Natural killer cell (primary cell): ENCODE results near the gene VPS72. TPM values are rescaled to one million over a fixed set of nuclear protein-coding genes. Genes with fewer than 3 reads are reported as not detected.

Experiments used
- ATAC-seq, 3 donors: fragments of 150-1000 bp in 2 of 3; fragments of 200-7000 bp in 1 of 3; cut with Tn5 transposase; 1 replicate in 1 of 3; 2 replicates in 2 of 3; pipeline ENCODE4 v1.10.0; 2021; ENCODE audit warnings: mild to moderate bottlenecking in 2 of 3, moderate library complexity in 2 of 3
- DNase-seq, 2 donors: peaks; one replicate each; pipeline versions ENCODE4 v3.0.0 to v3.0.0-alpha.2; 2013 to 2021; ENCODE audit warnings: mixed read lengths in 1 of 2
- H3K27ac ChIP-seq: one replicate; pipeline ENCODE4 v1.5.1; 2013; ENCODE audit warnings: mild to moderate bottlenecking, low read length
- H3K27me3 ChIP-seq: one replicate; pipeline ENCODE4 v1.6.1; 2013; ENCODE audit warnings: low read length; ENCODE audit not compliant: control insufficient read depth, insufficient read depth
- H3K36me3 ChIP-seq: one replicate; pipeline ENCODE4 v1.6.1; 2013; ENCODE audit warnings: low read length; ENCODE audit not compliant: control insufficient read depth, insufficient read depth
- H3K4me1 ChIP-seq: one replicate; pipeline ENCODE4 v1.6.1; 2013; ENCODE audit warnings: low read length; ENCODE audit not compliant: control insufficient read depth, insufficient read depth
- H3K4me3 ChIP-seq: one replicate; pipeline ENCODE4 v1.5.1; 2013; ENCODE audit warnings: low read length
- H3K9me3 ChIP-seq: one replicate; pipeline ENCODE4 v1.6.1; 2013; ENCODE audit warnings: low read length; ENCODE audit not compliant: control insufficient read depth, insufficient read depth
- H3K27ac Mint-ChIP-seq, 2 donors: one replicate each; pipeline ENCODE4 v1.8.0; 2022; ENCODE audit warnings: mild to moderate bottlenecking in 2 of 2, mixed read lengths in 2 of 2, moderate library complexity in 1 of 2
- H3K27me3 Mint-ChIP-seq, 2 donors: one replicate each; pipeline ENCODE4 v1.8.0; 2022; ENCODE audit warnings: low read depth in 2 of 2, mixed read lengths in 2 of 2
- H3K36me3 Mint-ChIP-seq: one replicate; pipeline ENCODE4 v1.8.0; 2022; ENCODE audit warnings: mixed read lengths
- H3K4me1 Mint-ChIP-seq, 2 donors: one replicate each; pipeline ENCODE4 v1.8.0; 2022; ENCODE audit warnings: mixed read lengths in 2 of 2
- H3K4me3 Mint-ChIP-seq: one replicate; pipeline ENCODE4 v1.8.0; 2022; ENCODE audit warnings: mild to moderate bottlenecking, moderate library complexity, mixed read lengths
- H3K9me3 Mint-ChIP-seq, 2 donors: one replicate each; pipeline ENCODE4 v1.8.0; 2022; ENCODE audit warnings: mixed read lengths in 2 of 2
- CTCF ChIP-seq: fragments of 200-600 bp; IDR thresholded peaks from one replicate; pipeline ENCODE4 v1.8.0; 2022; ENCODE audit warnings: antibody characterized with exemption
- WGBS: methylation state at CpG from one replicate; pipeline ENCODE4 v1.1.7; 2013; ENCODE audit warnings: missing lambda C conversion rate; ENCODE audit not compliant: insufficient coverage; 5-methylcytosine and 5-hydroxymethylcytosine counted together
- intact Hi-C: fragments of 100-400 bp; cut with micrococcal nuclease; formaldehyde crosslinking; loops from one replicate; pipeline ENCODE4 v1.14.2; 2022
- total RNA-seq, 4 donors: library from RNA; stranded (reverse); fragments of 120-200 nt in 1 of 4; gene quantifications; one replicate each; pipeline versions ENCODE4 v1.2.3 to v1.2.4, GENCODE V29; 2013 to 2022

The VPS72 gene
- total RNA-seq, 3 donors from 2014 or later (not counting 1 experiment from before 2014, with no cell fraction given), result 26.2 to 45.1 (median 44.8) TPM

GRCh38 chr1:151157067-151157531, 32.9 kb downstream of the VPS72 start:
- Mint-ChIP-seq H3K27ac (peak overlapping the region; percentile 89 to 96), H3K36me3 (no peaks in the 10 kb centered on the region), H3K4me3 (peak overlapping the region; percentile 96), H3K9me3 (no peaks in the 10 kb centered on the region), H3K4me1 (peaks cover 39 to 53% of the 10 kb centered on the region in 2 donors), H3K27me3 (no peaks in the 10 kb centered on the region)
- peak in 1 of 2 donors; percentile 78 for DNase-seq
- peak; percentile 14 to 50 (median 18) for ATAC-seq
- Histone ChIP-seq H3K36me3 (peaks cover 15% of the 10 kb centered on the region), H3K27ac (peak overlapping the region; percentile 68), H3K27me3 (no peaks in the 10 kb centered on the region), H3K9me3 (no peaks in the 10 kb centered on the region), H3K4me3 (peak overlapping the region; percentile 76), H3K4me1 (peaks cover 49% of the 10 kb centered on the region)
- no peak for TF ChIP-seq CTCF
- intact Hi-C loops, result loop anchor here (5.0 kb wide), 2 partner anchors 180 to 595 kb away; no protein-coding TSS in a partner anchor
- 0% methylated on average over 6 of the region's 6 CpGs for WGBS

- Mint-ChIP-seq H3K27ac (peak within 1 kb of the TSS; percentile 89 to 96), H3K4me1 (peaks cover 39 to 47% of the 10 kb centered on the region in 2 donors), H3K9me3 (no peaks in the 10 kb centered on the region), H3K4me3 (peak within 1 kb of the TSS; percentile 96), H3K27me3 (no peaks in the 10 kb centered on the region), H3K36me3 (no peaks in the 10 kb centered on the region)
- intact Hi-C loops, result loop anchor here (1.0 to 5.0 kb wide), 4 partner anchors 57 to 594 kb away; no protein-coding TSS in a partner anchor
- 0% methylated on average over 4 of the region's 4 CpGs for WGBS
- no peaks in the 10 kb centered on the region for H3K27me3 ChIP-seq
- no peaks in the 10 kb centered on the region for H3K9me3 ChIP-seq
- H3K27ac ChIP-seq, result peak within 1 kb of the TSS; percentile 68
- peak; percentile 58 to 80 for DNase-seq
- H3K4me1 ChIP-seq, result peaks cover 46% of the 10 kb centered on the region
- TF ChIP-seq CTCF, result no peak
- peak; percentile 83 to 91 (median 89) for ATAC-seq
- H3K4me3 ChIP-seq, result peak within 1 kb of the TSS; percentile 76
- H3K36me3 ChIP-seq, result peaks cover 15% of the 10 kb centered on the region
Observed at GRCh38 chr1:151156515-151156819, 33.5 kb downstream of the VPS72 start, which contains the start of gene TNFAIP8L2. TSS of gene TNFAIP8L2 (plus strand) at chr1:151156649. CDS start at chr1:151158698, 2,049 bp downstream.

GRCh38 chr1:151147665-151148064, 42.3 kb downstream of the VPS72 start:
- Histone ChIP-seq H3K36me3 (no peaks in the 10 kb centered on the region), H3K4me1 (peaks cover 18% of the 10 kb centered on the region), H3K4me3 (no peak overlapping the region), H3K27ac (no peak overlapping the region), H3K9me3 (no peaks in the 10 kb centered on the region), H3K27me3 (peaks cover 7% of the 10 kb centered on the region)
- Mint-ChIP-seq H3K4me1 (peaks cover 9 to 27% of the 10 kb centered on the region in 2 donors), H3K27ac (peak overlapping the region in 1 of 2 donors; percentile 83), H3K4me3 (no peak overlapping the region), H3K9me3 (no peaks in the 10 kb centered on the region), H3K27me3 (peaks cover 0 to 8% of the 10 kb centered on the region in 2 donors), H3K36me3 (no peaks in the 10 kb centered on the region)
- DNase-seq (no peak), ATAC-seq (no peak)
- WGBS, result no CpG with 5 or more reads among the region's 2 CpGs
- TF ChIP-seq CTCF, result no peak
- intact Hi-C loops, result no loop called here

GRCh38 chr1:151147132-151147503, 42.9 kb downstream of the VPS72 start:
- H3K36me3 Mint-ChIP-seq, result no peaks in the 10 kb centered on the region
- H3K4me1 ChIP-seq, result peaks cover 18% of the 10 kb centered on the region
- H3K27ac ChIP-seq, result no peak overlapping the region
- TF ChIP-seq CTCF, result no peak
- H3K27me3 ChIP-seq, result peaks cover 7% of the 10 kb centered on the region
- ATAC-seq (no peak), DNase-seq (no peak)
- peak overlapping the region; percentile 45 to 83 for H3K27ac Mint-ChIP-seq
- H3K4me1 Mint-ChIP-seq, result peaks cover 9 to 27% of the 10 kb centered on the region in 2 donors
- no peaks in the 10 kb centered on the region for H3K36me3 ChIP-seq
- intact Hi-C loops, result no loop called here
- peak overlapping the region; percentile 83 for H3K4me3 ChIP-seq
- no peaks in the 10 kb centered on the region for H3K9me3 ChIP-seq
- peak overlapping the region; percentile 92 for H3K4me3 Mint-ChIP-seq
- WGBS, result 20% methylated on average over 5 of the region's 7 CpGs
- H3K27me3 Mint-ChIP-seq, result peaks cover 0 to 8% of the 10 kb centered on the region in 2 donors
- no peaks in the 10 kb centered on the region for H3K9me3 Mint-ChIP-seq
